HG03139 (cell line): Measurements from ENCODE around the gene CA5B.
"Not testable (repeated sequence)": the region's sequence is repeated elsewhere in the genome, so short reads cannot be mapped to it uniquely, and the experiment has no call there.

Source experiments
- ATAC-seq: cut with Tn5 transposase; IDR thresholded peaks from one replicate; pipeline ENCODE4 v1.9.1; 2021; ENCODE audit not compliant: unreplicated experiment

The CA5B gene

GRCh38 chrX:15737959-15738902 is at the start of gene CA5B:
Gene CA5B (plus strand): TSS chrX:15738270. CDS start chrX:15750024, 11,754 bp downstream.
- peak; percentile 79 for ATAC-seq

DNA sequence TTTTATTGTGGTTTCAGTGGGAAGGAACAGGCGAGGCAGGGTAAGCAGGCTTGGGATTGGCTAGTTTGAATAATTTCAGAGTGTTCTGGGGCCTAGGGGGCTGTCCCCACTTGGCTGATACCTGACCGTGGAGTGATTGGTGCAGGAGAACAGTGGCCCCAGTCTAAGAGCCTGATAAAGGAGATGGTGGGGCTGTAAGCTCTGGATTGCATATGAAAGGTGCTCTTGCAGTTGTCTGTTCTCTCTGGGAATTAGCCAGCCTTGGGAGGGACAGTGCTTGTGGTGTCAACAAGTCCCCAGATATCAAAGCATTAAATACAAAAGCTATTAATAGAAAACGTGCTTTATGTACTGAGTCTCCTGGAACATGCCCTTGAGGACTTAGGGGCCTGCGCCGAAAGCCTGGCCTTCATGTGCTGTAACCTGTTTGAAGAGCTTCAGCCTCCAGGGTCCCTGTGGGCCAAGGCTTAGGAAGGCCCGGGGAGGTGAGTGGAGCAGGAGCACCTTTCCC is 43.1 kb upstream of the CA5B start:
- ATAC-seq = no peak

DNA sequence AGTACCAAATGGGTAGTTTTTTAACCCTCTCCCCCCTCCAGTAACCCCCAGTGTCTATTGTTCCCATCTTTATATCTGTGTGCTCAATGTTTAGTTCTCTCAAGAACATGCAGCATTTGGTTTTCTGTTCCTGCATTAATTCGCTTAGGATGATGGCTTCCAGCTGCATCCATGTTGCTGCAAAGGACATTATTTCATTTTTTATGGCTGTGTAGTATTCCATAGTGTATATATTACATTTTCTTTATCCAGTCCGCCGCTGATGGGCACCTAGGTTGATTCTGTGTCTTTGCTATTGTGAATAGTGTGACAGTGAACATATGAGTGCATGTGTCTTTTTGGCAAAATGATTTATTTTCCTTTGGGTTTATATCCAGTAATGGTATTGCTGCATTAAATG is 41.6 kb upstream of the CA5B start:
- no peak for ATAC-seq

GRCh38 chrX:15702488-15703371 is 35.3 kb upstream of the CA5B start:
- no peak for ATAC-seq

DNA sequence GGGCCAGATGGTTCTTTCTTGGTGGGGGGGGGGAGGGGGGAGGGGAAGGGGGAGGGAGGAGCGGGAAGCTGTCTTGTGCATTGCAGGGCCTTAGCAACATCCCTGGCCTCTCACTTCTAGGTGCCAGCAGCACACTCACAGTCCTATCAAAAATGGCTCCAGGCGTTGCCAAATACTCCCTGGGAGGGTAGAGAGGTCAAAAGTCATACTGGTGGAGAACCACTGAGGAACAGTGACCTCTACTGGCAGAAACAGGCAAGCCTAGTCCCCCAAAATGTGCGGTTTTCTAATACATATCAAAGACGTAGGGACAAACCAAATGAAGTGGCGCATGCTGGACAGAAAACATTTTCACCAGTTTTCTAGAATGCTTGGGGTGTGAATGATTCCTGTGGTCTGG is 34.3 kb upstream of the CA5B start:
- not testable (repeated sequence) for ATAC-seq

- ATAC-seq = not testable (repeated sequence)
Observed at GRCh38 chrX:15704273-15704672, 33.8 kb upstream of the CA5B start.

GRCh38 chrX:15714529-15714928 is 23.5 kb upstream of the CA5B start:
- ATAC-seq = no peak

- ATAC-seq = no peak
Observed at GRCh38 chrX:15718283-15718970, 19.6 kb upstream of the CA5B start.

DNA sequence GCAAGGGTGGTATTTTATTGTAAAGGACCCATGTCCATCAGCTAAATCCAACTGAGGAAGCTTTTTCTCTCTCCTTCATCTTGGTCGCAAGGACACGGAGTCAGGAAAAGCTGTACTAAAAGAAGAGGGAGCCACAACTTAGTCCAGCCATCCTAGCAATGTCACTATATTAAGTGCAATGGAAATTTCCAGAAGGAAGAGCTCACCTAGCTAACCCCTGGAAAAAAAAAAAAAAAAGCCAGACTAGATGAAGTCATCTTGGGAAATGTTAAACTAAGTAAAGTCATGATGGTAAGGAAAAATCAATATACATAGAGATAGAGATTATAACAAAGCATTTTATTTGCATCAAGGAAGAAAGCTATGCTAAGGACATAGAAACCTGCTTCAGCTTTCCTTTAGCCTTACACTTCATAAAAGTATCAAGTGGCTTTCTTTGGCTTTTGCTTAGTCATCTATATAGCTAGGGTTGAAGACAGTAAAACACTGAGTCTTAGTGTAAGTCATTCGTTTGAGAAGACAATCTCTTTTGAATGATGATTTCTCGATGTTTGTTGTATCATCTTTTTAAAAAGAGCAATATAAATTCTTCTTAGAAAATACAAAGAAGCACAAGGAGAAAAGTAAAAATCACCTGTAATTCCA is 18.6 kb upstream of the CA5B start:
- no peak for ATAC-seq

DNA sequence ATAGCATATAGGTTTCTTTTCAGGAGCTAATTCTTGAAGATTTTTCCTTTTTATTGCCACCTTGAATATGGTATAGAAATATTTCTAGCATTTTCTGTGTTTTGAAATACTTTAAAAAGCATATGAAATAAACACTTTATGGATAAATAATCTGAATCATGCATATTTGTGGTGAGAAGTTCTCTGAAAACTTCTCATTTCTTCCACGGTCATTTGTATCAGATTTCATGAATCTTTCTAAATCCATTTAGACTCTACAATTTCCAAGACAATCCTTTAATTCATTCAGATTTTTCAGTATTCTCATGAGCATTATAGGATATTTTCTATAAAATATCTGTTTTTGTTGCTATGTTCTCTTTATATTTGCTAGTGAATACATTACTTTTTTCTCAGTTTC is 16.2 kb upstream of the CA5B start:
- no peak for ATAC-seq

DNA sequence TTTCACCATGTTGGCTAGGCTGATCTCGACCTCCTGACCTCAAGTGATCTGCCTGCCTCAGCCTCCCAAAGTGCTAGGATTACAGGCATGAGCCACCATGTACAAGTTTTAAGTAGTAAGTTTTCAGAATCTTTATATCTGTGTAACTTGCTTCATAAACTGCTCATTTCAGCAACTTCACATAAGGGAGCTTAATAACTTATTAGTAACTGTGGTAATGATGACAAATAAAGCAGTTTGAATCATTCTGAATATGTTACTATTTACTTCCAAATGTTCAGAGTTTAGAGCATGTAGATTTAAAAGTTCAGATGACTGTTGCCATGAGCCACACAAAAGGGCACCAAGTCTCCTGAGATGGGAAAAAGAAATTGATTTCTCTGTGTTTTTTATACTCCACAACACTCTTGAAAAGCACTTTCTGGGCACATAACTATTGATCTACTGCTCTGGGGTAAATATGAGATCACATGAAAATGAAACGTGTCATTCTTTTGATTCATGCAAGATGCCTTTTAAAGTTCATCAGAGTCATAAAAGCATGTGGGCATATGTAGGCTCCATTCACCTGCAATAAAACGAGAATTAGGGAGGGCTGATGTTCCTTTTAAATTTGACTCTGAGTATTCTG is 14.1 kb upstream of the CA5B start:
- no peak for ATAC-seq

DNA sequence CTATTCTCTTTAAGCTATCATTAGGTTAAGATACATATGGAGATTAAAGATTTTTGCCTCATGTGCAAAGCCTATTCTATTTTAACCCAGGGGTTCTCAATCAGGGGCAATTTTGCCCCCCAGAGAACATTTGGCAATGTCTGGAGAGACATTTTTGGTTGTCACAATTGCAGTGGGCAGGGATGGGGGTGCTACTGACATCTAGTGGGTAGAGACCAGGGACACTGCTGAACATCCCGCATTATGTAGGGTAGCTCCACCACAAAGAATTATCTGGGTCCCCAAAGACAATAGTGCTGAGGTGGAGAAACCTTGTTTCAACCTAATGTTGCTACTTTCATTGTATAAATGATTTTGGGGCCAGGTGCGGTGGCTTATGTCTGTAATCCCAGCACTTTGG is 13.2 kb upstream of the CA5B start:
- ATAC-seq = no peak

- ATAC-seq = not testable (repeated sequence)
Observed at GRCh38 chrX:15731368-15731767, 6.7 kb upstream of the CA5B start.

- ATAC-seq = no peak
Observed at GRCh38 chrX:15737190-15737958, 696 bp upstream of the CA5B start.

DNA sequence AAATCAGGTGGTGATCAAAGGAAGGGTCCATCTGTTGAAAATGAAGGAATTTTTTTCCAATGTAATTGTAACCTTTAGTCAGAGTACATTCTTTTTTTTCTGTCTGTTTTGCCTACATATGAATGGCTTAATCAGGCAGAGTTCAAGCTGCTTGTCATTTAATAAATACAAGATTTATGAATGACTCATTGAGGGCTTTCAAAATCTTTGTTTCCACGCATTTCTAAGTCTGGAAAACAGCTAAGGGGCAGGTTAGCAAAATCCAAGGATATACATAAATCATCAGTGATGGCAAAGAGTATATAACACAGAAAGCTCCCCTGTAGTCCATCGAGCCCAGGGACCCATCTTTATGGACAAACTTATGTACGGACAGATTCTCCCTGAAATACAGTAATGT is 1.8 kb downstream of the CA5B start:
- ATAC-seq = no peak

- no peak for ATAC-seq
Observed at GRCh38 chrX:15744181-15744867, 6.3 kb downstream of the CA5B start.

GRCh38 chrX:15745179-15745578 is 7.1 kb downstream of the CA5B start:
- ATAC-seq = no peak

GRCh38 chrX:15746651-15747050 is 8.6 kb downstream of the CA5B start:
- not testable (repeated sequence) for ATAC-seq
